ENCODE measurements around the gene ALLC. TPM values are rescaled to one million over a fixed set of nuclear protein-coding genes. Genes with fewer than 3 reads are reported as not detected.

Gene ALLC
- total RNA-seq, 1 experiment from 2014 or later, result not detected

GRCh38 chr2:3708576-3708975 is 50.6 kb downstream of the ALLC start:
- H3K27me3 ChIP-seq, result peaks cover 7% of the 10 kb centered on the region
- H3K4me3 ChIP-seq, result no peak overlapping the region
- no peaks in the 10 kb centered on the region for H3K36me3 ChIP-seq
- H3K9me3 ChIP-seq, result no peaks in the 10 kb centered on the region
- no peak for DNase-seq

DNA sequence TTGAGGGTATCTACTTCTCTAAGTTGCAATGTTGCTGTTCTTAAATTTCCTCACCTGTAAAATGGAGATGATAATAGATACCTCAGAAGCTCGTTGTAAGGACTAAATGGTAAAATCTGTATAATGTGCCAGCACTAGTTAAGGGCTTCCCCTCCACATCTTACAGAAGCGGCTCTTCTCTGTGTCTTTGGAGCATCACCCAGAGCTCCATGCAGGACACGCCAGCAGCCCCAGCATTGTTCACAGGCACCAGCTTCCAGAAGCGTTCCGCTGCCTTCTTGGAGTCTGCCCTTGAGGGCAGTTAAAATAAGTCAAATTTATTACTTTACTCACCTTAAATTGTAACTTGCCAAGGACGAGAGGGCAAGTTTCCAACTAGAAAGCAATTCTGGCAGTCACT is 51.2 kb downstream of the ALLC start:
- DNase-seq, result no peak
- peaks cover 2% of the 10 kb centered on the region; the same call in 1 of the 2 replicates for H3K27me3 ChIP-seq
- H3K9me3 ChIP-seq, result no peaks in the 10 kb centered on the region
- no peaks in the 10 kb centered on the region for H3K36me3 ChIP-seq
- no peak overlapping the region for H3K4me3 ChIP-seq

DNA sequence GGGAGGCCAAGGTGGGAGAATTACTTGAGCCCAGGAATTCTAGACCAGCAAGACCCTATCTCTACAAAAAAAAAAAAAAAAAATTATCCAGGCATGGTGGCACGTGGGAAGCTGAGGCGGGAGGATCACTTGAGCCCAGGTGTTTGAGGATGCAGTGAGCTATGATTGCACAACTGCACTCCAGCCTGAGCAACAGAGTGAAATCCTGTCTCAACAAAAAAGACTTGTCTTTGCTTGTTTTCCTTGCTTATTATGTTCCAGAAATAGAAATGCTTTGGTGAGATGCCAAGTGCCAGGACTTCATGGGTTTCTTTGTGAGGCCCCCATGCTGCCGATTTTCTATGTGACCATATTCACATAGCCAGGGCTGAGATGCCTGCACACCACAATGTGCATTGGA is 54.4 kb downstream of the ALLC start:
- Histone ChIP-seq H3K4me3 (no peak overlapping the region), H3K36me3 (no peaks in the 10 kb centered on the region), H3K27me3 (no peaks in the 10 kb centered on the region; the same call in 1 of the 2 replicates), H3K9me3 (no peaks in the 10 kb centered on the region)
- no peak for DNase-seq

GRCh38 chr2:3712831-3713503 is 55.0 kb downstream of the ALLC start:
- DNase-seq, result no peak
- no peaks in the 10 kb centered on the region; the same call in 1 of the 2 replicates for H3K27me3 ChIP-seq
- H3K9me3 ChIP-seq, result no peaks in the 10 kb centered on the region
- no peak overlapping the region for H3K4me3 ChIP-seq
- H3K36me3 ChIP-seq, result no peaks in the 10 kb centered on the region

DNA sequence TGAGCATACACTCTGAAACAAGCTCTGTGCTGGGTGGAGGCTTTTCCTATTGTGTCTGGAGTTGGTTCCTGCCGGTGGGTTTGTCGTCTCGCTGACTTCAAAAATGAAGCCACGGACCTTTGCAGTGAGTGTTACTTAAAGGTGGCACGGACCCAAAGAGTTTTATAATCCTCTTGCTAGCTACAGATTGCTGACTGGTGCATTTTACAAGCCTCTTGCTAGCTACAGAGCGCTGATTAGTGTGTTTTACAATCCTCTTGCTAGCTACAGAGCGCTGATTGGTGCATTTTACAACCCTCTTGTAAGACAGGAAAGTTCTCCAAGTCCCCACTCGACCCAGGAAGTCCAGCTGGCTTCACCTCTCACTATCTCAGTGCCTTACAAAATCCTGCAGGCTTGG is 60.7 kb downstream of the ALLC start:
- no peak overlapping the region for H3K4me3 ChIP-seq
- H3K27me3 ChIP-seq, result no peaks in the 10 kb centered on the region
- H3K9me3 ChIP-seq, result no peaks in the 10 kb centered on the region
- H3K36me3 ChIP-seq, result no peaks in the 10 kb centered on the region
- DNase-seq, result no peak

- Histone ChIP-seq H3K9me3 (no peaks in the 10 kb centered on the region), H3K27me3 (no peaks in the 10 kb centered on the region), H3K4me3 (no peak overlapping the region), H3K36me3 (no peaks in the 10 kb centered on the region)
- DNase-seq, result no peak
Observed at GRCh38 chr2:3725002-3725401, 67.0 kb downstream of the ALLC start.

GRCh38 chr2:3725458-3726250 is 67.7 kb downstream of the ALLC start:
- Histone ChIP-seq H3K9me3 (no peaks in the 10 kb centered on the region), H3K4me3 (no peak overlapping the region), H3K36me3 (no peaks in the 10 kb centered on the region), H3K27me3 (no peaks in the 10 kb centered on the region)
- DNase-seq, result no peak

- DNase-seq, result no peak
- Histone ChIP-seq H3K9me3 (no peaks in the 10 kb centered on the region), H3K36me3 (no peaks in the 10 kb centered on the region), H3K4me3 (no peak overlapping the region), H3K27me3 (no peaks in the 10 kb centered on the region)
Observed at GRCh38 chr2:3726511-3726910, 68.5 kb downstream of the ALLC start.

DNA sequence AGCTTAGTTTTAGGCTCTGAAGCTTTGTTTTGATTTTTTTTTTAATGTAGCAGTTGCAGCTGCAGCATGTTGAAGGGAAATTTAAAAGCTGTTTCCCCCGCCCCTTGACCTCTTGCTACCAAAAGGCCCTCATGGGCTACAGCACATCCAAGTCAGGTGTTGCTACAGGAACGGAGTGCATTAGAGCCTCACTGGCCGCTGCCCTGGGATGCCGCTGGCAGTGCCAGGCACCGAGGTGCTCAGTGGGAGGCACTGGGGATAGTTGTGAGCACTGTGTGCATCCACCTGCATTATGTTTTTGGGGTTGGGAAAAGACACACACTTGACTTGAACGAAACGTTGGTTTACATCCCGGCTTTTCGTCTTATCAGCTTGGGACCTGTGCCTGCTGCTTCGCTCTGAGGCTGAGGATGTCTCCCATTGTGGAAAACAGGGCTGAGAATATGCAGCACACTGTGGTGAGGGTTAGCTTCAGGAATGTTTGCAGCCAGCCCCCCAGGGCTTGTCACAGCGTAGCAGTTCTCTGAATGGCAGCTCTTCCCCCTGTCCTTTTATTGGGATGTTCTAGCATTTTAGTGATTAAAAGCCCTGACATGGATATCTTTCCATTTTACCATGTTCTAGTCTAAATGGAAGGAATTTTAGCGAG is 69.5 kb downstream of the ALLC start:
- DNase-seq, result no peak
- no peak overlapping the region for H3K4me3 ChIP-seq
- no peaks in the 10 kb centered on the region for H3K9me3 ChIP-seq
- no peaks in the 10 kb centered on the region for H3K36me3 ChIP-seq
- no peaks in the 10 kb centered on the region for H3K27me3 ChIP-seq

DNA sequence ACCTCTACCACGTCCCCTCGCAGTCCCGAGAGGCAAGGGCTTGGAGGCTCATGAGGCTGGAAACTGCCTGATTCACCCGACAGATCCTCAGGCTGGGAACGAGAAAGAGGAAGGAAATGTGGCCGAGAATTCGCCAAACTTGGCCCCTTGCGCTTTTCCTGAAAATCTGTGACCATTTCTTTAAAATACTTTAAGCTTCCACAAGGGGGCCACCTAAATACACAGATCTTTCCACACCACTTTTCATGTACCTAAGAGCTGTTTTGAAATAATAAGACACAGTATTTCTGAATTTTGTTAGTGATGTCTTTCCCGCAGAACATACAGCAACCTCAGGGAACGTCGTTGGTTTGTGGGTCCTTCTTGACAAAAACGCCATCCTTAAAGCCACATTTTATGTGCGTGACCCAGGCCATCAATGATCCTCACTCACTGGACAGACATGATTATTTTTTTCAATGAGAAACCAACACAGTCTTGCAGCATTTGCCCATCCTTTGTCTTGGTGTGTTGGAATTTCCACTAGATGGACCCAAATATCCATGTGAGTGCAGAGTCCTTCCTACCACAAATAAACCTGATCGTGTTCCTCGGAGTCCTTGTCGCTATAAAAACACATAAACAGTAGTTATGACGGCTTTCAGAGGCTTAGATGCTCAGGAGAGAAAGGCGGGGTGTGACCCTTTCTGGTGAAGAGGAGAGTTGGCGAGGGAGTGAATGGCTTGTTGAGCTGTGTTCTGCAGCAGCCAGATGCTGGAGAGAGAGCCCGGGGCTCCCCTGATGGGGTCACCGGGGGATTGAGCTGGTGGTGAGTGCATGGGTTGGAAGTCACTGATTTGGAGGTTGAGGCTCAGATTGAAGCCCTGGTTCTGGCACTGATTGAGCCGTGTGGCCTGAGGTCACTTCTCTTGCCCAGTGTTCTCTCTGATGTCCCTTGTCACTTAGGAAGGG is 70.4 kb downstream of the ALLC start:
- peak; percentile 24 for DNase-seq
- H3K27me3 ChIP-seq, result no peaks in the 10 kb centered on the region
- no peak overlapping the region for H3K4me3 ChIP-seq
- H3K9me3 ChIP-seq, result no peaks in the 10 kb centered on the region
- no peaks in the 10 kb centered on the region for H3K36me3 ChIP-seq

GRCh38 chr2:3729055-3729448 is 71.1 kb downstream of the ALLC start:
- H3K36me3 ChIP-seq, result no peaks in the 10 kb centered on the region
- H3K4me3 ChIP-seq, result no peak overlapping the region
- no peaks in the 10 kb centered on the region for H3K27me3 ChIP-seq
- DNase-seq, result no peak
- no peaks in the 10 kb centered on the region for H3K9me3 ChIP-seq

DNA sequence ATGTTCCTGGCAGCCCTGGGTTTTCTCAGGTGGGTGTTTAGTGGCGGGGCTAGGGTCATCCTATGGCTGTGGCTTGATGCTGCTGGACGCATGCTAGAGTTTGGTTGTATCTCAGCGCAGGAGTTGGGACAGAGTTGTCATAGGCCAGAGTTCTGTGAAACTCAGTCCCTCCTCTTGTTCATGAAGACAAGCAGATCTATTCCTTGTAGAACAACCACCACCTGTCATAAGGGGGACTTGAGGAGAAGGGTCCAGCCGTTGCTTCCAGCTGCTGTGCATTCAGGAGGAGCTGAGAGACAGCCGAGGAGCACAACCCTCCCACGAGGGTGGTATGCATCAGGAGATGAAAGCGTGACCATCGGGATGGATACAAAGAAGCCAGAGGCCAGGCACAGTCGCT is 71.8 kb downstream of the ALLC start:
- H3K9me3 ChIP-seq, result no peaks in the 10 kb centered on the region
- H3K36me3 ChIP-seq, result no peaks in the 10 kb centered on the region
- H3K27me3 ChIP-seq, result no peaks in the 10 kb centered on the region
- no peak for DNase-seq
- no peak overlapping the region for H3K4me3 ChIP-seq

DNA sequence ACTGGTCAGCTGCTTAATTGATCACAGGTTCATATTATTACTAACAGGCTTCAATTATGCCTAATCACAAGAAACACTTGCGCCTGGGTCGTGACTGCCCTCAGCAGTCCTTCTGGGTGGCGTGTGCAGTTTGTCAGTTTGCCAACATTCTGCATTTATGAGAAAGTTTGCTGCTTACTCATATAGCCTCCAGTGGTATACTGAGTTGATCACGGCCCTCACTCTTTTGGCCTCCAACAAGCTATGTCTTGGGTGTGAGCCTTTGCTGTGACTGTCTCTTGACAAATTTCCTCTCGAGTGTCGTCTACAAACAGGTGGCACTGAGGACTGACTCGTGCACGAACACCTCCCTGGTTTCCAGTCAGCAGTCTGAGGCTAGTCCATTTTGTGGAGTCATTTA is 72.6 kb downstream of the ALLC start:
- no peaks in the 10 kb centered on the region for H3K27me3 ChIP-seq
- peak; percentile 9 for DNase-seq
- H3K9me3 ChIP-seq, result no peaks in the 10 kb centered on the region
- H3K4me3 ChIP-seq, result no peak overlapping the region
- H3K36me3 ChIP-seq, result no peaks in the 10 kb centered on the region

GRCh38 chr2:3731829-3732228 is 73.8 kb downstream of the ALLC start:
- Histone ChIP-seq H3K4me3 (no peak overlapping the region), H3K27me3 (no peaks in the 10 kb centered on the region), H3K36me3 (no peaks in the 10 kb centered on the region), H3K9me3 (no peaks in the 10 kb centered on the region)
- DNase-seq, result no peak

DNA sequence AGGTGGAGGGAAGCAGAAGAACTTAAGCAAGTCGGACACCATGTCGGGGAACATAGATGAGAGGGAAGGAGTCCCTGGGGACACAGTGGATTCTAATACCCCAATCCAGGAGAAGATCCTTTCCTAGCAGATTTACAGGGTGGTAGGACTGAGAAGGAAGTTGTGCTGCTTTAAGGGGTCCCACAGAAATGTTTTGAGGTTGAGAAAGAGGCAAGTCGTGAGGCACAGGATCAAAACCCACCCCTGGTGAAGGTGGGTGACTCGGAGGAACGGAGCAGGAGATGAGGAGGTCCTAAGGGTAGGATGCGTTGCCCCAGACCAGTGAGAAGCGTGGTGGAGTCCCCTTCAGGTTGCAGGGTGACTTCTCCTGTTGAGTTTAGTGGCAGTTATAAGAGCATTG is 78.1 kb downstream of the ALLC start:
- Histone ChIP-seq H3K9me3 (no peaks in the 10 kb centered on the region), H3K27me3 (no peaks in the 10 kb centered on the region), H3K4me3 (no peak overlapping the region), H3K36me3 (no peaks in the 10 kb centered on the region)
- no peak for DNase-seq

DNA sequence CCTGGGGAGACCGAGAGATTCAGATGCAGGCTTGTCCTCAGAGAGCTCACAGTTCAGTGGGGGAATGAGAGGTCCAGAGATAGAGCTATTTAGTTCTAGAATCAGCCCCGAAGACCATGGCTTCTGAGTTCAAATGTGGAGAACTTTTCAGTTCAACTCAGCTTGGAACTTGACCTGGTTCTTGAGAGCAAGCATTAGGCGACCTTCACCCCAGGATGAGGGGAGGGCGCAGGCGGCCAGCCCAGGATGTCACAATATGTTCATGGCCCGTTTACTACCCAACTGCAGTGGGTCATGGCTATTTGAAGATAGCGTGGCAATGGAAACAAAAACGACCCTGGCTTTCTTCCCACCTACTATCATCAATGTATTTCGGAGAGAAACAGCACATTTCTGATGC is 79.1 kb downstream of the ALLC start:
- H3K36me3 ChIP-seq, result no peaks in the 10 kb centered on the region
- no peak overlapping the region for H3K4me3 ChIP-seq
- DNase-seq, result no peak
- no peaks in the 10 kb centered on the region for H3K9me3 ChIP-seq
- no peaks in the 10 kb centered on the region for H3K27me3 ChIP-seq

- Histone ChIP-seq H3K36me3 (no peaks in the 10 kb centered on the region), H3K27me3 (no peaks in the 10 kb centered on the region), H3K4me3 (no peak overlapping the region), H3K9me3 (no peaks in the 10 kb centered on the region)
- DNase-seq, result peak; percentile 41
Observed at GRCh38 chr2:3738454-3738853, 80.5 kb downstream of the ALLC start.
